ENCODE results near the gene LARP1B. TPM values are rescaled to one million over a fixed set of nuclear protein-coding genes. Genes with fewer than 3 reads are reported as not detected.
"Not testable (repeated sequence)": the region's sequence is repeated elsewhere in the genome, so short reads cannot be mapped to it uniquely, and the experiment has no call there.

LARP1B gene
- polyA plus RNA-seq, 4 donors: 19.9 to 25.4 (median 22.7) TPM

DNA sequence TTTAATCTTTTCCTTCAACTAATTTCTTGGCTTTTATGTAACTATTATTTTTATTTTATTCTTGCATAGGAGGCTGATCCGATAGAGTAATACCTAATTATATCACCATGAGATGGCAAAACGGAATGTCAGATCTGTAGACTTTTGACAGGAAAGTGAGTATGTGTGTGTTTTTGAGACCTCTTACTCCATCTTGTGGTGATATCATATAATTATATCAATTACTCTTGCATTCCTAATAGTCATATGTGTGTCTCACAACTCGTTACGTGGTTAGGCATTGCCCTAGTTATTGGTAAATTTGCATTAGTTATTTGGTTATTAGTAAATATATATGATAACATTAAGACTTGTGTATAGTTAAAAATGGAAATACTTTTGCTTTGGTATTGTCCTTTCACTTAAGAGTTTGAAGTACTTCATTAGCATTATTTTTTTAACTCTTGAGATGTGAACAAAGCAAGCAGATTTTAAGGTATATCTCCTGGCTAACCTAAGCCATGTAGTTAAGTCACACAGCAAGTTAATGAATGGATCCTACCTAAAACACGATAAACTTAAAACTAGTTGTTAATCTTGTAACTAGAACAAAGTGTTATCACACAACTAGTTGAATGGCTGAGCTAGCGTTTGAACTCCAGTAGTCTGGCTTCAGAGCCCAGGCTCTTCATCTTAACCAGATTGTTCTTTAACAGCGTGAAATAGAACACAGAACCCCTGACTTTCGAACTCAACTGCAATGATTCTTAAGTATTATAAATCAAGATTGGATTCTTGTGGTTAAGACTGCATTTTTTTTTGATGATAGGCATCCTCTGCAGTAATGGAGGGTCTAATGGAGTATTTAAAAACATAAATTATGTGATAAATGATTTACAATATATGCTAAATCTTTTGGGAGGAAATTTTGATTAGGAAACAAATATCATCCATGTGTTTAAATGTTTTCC, 159.4 kb downstream of the LARP1B start:
- DNase-seq (ENCODE audit: low read depth in 4 of 4, low spot score in 2 of 4): no peak

DNA sequence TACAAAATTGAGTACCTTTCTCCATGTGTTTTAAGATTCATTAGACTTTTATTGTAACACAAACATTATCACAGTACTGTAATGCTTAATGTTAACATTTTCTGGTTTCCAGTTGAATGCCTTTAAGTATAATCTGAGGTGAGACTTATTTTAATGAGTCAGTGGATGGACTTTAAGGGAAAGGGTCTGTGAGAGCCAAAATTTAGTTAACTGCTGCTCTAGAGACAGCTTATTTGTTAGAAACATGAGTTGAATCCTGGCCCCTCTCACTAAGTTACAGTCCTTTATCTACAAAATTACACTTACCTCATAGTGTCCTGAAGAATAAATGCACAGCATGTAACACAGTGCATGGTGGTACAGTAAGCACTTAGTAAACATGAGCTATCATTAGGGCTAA, 160.5 kb downstream of the LARP1B start:
- DNase-seq (ENCODE audit: low read depth in 4 of 4, low spot score in 2 of 4): no peak

GRCh38 chr4:128225148-128225547, 164.0 kb downstream of the LARP1B start:
- DNase-seq (ENCODE audit: low read depth in 4 of 4, low spot score in 2 of 4): no peak

- DNase-seq (ENCODE audit: low read depth in 4 of 4, low spot score in 2 of 4): no peak
Measured at GRCh38 chr4:128227991-128228571, 167.0 kb downstream of the LARP1B start.

DNA sequence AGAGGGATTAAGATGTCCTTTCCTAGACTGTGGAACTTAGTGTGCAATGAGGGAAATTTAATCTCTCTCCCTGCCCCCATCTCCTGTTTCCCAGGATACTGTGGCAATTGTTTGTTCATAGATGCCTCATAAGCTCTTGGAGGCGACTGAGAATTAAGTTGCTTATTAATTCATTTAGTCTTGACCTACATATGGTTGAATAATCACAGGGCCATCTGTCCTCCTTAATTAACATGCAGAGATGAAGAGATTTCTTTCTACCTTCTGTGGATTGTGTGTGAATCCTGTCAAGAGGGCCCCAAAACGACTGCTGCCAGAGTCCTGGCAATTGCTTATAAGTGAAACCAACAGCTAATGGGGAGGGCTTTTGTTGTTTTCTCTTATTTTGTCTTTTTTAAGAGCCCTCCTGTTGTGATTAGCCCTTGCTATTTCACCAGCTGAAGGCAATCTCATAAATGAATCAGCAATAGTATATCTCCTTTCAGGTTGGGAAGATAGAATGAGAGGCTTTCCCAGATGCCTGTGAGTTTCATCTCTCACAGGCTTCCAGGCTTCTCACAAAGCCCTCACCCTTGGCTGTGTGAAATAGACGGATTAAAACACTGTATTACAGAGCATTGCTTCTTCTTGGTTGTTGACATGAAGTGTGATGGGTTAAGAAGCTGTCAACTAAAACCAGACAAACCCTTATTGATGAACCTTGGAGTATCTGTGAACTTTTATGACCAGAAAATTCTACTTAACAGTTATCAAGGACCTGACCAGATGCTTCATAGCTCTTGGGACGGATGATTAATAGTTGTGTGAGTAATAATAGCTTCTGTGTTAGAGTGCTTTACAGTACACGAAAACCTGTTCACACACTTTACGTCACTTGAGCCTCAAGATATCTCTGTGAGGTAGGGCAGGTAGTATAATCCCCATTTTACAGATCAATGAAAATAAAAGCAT, 168.0 kb downstream of the LARP1B start:
- peak in 1 of 4 donors; percentile 24 for DNase-seq (ENCODE audit: low read depth in 4 of 4, low spot score in 2 of 4)

DNA sequence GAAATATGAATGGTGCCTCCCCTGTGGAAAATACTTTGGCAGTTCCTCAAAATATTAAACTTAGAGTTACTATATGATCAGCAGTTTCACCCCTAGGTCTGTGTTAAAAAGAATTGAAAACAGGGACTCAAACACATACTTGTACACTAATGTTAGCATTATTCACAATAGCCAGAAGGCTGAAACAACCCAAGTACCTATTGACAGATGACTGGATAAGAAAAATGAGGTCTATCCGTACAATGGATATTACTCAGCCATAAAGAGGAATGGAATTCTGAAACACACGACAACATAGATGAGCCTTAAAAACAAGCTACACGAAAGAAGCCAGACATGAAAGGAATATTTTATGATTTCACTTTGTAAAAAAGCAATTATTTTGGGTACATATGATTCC, 171.6 kb downstream of the LARP1B start:
- DNase-seq (ENCODE audit: low read depth in 4 of 4, low spot score in 2 of 4): no peak

DNA sequence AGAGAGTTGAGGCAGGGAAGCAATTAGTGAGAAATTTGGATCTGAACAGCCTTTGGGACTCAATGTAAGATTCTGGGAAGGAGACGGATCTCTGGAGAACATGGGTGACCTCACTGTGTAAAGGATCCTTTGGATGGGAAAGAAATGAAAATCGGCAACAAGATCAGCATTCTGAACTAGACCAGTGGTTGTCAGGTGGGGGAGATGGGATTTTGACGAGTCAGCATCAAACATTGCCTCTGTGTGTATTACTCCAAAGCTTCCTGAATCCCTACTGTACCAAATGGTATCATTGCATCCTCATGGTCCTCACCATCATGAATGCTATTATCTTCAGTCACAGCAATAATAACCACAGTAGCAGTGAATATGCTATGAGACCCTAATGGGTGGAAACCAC, 173.7 kb downstream of the LARP1B start:
- DNase-seq (ENCODE audit: low read depth in 4 of 4, low spot score in 2 of 4): no peak

- no peak for DNase-seq (ENCODE audit: low read depth in 4 of 4, low spot score in 2 of 4)
Measured at GRCh38 chr4:128241019-128241418, 179.9 kb downstream of the LARP1B start.

- DNase-seq (ENCODE audit: low read depth in 4 of 4, low spot score in 2 of 4): no peak
Measured at GRCh38 chr4:128241425-128241913, 180.4 kb downstream of the LARP1B start.

DNA sequence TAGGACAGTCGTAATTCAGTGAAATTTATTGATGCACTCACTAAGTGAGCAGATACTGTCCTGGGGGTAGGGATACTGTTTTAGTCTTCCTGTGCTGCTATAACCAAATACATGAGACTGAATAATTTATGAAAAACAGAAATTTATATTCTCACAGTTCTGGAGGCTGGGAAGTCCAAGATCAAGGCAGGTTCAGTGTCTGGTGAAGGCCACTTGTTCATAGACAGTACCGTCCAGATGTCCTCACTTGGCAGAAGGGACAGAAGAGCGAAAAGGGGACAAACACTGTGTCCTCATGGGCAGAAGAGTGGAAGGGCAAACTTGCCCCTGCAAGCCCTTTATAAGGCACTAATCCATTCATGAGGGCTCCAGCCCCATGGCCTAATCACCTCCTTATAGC, 180.9 kb downstream of the LARP1B start:
- no peak for DNase-seq (ENCODE audit: low read depth in 4 of 4, low spot score in 2 of 4)

- DNase-seq (ENCODE audit: low read depth in 4 of 4, low spot score in 2 of 4): no peak
Measured at GRCh38 chr4:128242601-128243000, 181.5 kb downstream of the LARP1B start.

- no peak for DNase-seq (ENCODE audit: low read depth in 4 of 4, low spot score in 2 of 4)
Measured at GRCh38 chr4:128244379-128244778, 183.3 kb downstream of the LARP1B start.

- DNase-seq (ENCODE audit: low read depth in 4 of 4, low spot score in 2 of 4): not testable (repeated sequence)
Measured at GRCh38 chr4:128245391-128245790, 184.3 kb downstream of the LARP1B start.

DNA sequence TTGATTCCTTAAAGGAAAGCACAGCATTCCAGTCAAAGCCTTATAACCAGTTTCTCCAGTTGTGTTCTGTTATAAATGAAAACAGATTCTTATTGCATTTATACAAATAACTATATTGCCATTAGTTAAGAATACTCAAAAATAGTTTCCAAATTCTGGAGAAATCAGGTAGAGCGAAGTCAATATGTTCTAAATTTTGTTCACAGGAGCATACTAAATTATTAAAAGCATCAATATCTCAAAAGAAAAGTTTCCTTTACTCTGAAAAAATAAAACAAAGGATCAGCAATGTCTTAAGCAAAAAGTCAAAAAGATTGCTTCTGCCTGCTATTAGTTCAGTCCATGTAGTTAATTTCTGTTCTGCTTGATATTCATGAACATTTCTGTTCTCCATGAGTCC, 186.8 kb downstream of the LARP1B start:
- no peak for DNase-seq (ENCODE audit: low read depth in 4 of 4, low spot score in 2 of 4)

DNA sequence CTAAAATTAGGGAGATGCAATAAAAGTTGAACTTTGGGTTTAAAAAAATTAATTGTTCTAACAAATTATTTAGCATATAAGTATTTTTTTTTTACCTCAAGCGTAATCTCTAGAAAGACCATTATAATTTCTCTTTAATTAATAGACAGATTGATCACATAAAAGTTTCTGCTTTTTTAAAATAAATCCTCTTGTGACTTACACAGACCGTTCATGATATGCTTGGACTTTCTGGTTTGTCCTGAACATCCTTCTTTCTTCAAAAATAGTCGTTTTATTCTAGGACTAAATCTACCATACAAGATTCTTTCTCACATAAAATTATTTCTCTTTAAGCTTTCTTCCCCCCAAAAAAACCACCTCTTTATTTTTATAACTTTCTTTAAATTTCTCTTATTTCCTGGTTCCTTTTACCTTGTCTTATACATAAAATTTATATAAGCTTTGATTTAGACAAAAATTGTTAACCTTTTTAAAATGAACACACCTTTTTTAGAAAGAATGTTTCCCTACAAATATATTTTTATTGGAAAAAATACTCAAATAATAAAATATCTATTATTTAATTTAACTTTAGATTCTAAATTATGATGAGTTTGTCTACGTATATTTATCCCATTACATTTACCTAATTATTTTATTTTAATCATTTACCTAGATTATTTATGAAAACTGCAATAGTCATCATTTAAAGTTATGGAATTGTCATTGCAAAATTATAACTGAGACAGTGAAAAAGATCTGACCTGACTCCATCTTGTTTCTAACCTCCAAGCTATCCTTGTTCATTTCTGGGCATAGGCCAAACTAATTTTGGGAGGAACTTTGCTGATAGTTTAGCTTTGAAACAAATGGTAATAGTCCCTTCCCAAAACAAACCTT, 188.9 kb downstream of the LARP1B start:
- DNase-seq (ENCODE audit: low read depth in 4 of 4, low spot score in 2 of 4): no peak

DNA sequence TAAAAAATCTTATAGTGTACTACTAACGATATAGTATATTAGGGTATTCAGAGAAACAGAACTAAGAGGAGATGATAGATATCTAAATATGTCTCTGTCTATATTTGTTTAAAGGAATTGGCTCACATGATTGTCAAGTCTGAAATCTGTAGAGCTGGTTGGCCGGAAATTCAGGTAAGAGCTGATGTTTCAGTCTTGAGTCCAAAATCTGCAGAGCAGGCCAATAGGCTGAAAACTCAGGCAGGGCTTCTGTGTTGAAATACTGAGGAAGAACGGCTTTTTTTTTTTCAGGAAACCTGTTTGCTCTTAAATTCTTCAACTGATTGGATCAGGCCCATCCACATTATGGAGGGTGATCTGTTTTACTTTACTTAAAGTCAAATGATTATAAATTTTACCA, 194.8 kb downstream of the LARP1B start:
- no peak for DNase-seq (ENCODE audit: low read depth in 4 of 4, low spot score in 2 of 4)

DNA sequence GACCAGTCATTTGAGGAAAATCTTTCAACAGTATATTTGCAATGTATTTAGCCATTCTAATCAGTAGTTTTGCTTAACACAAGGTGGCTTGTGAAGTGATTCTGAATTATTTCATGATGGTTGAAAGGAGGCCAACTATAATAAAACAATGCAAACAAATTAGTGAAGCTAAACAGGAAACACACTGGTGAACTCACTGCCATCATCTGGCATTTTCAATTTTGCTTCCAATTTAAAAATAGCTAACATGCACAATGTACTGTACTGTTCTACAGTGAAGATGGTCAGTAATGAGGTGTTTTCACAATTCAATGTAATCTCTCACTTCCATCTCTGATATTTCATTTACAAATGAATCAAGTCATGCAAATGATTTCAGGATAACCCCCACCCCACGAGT, 195.4 kb downstream of the LARP1B start:
- DNase-seq (ENCODE audit: low read depth in 4 of 4, low spot score in 2 of 4): no peak

- not testable (repeated sequence) for DNase-seq (ENCODE audit: low read depth in 4 of 4, low spot score in 2 of 4)
Measured at GRCh38 chr4:128258166-128258565, 197.1 kb downstream of the LARP1B start.

- not testable (repeated sequence) for DNase-seq (ENCODE audit: low read depth in 4 of 4, low spot score in 2 of 4)
Measured at GRCh38 chr4:128259889-128260288, 198.8 kb downstream of the LARP1B start.

Data from left renal cortex interstitium (tissue), 4 donors.